GM12875 (cell line): Measurements from ENCODE around the gene MINDY4.
A peak's percentile ranks its signal among the peaks of the same experiment; 100 is the strongest.

Source experiments
- H3K4me3 ChIP-seq: one replicate; pipeline ENCODE4 v1.5.1; 2011; ENCODE audit warnings: low read depth, low read length, control low read depth
- CTCF ChIP-seq: IDR thresholded peaks from 2 replicates; pipeline ENCODE4 v1.5.1; 2011; ENCODE audit warnings: low read depth, mild to moderate bottlenecking, control low read depth, inconsistent platforms, low read length, moderate library complexity, borderline replicate concordance; ENCODE audit not compliant: insufficient read depth

The MINDY4 gene

GRCh38 chr7:30905078-30906012, 134.1 kb downstream of the MINDY4 start:
- no peak overlapping the region for H3K4me3 ChIP-seq
- TF ChIP-seq CTCF, result no peak

GRCh38 chr7:30906014-30906413, 134.8 kb downstream of the MINDY4 start:
- no peak for TF ChIP-seq CTCF

GRCh38 chr7:30906515-30907240, 135.5 kb downstream of the MINDY4 start:
- no peak overlapping the region for H3K4me3 ChIP-seq
- no peak for TF ChIP-seq CTCF

More at GRCh38 chr7:30906014-30906413, 134.8 kb downstream of the MINDY4 start:
- no peak overlapping the region for H3K4me3 ChIP-seq

GRCh38 chr7:30907527-30908267, 136.5 kb downstream of the MINDY4 start:
- H3K4me3 ChIP-seq, result no peak overlapping the region
- TF ChIP-seq CTCF, result no peak

GRCh38 chr7:30908681-30909080, 137.5 kb downstream of the MINDY4 start:
- peak; percentile 50 for TF ChIP-seq CTCF
- H3K4me3 ChIP-seq, result no peak overlapping the region

- no peak overlapping the region for H3K4me3 ChIP-seq
- no peak for TF ChIP-seq CTCF
Observed at GRCh38 chr7:30909431-30909830, 138.2 kb downstream of the MINDY4 start.
